Hepatocyte (in vitro differentiated cells): ENCODE measurements around the gene RETN. TPM values are rescaled to one million over a fixed set of nuclear protein-coding genes. Genes with fewer than 3 reads are reported as not detected.

ENCODE experiments used
- DNase-seq: peaks from one replicate; pipeline ENCODE4 v3.0.0-alpha.2; 2016; ENCODE audit warnings: low spot score
- H2AFZ ChIP-seq: fragments of 200-600 bp; sonication (generic); 2 replicates; pipeline ENCODE4 v1.6.0; 2016; ENCODE audit warnings: antibody characterized with exemption, mild to moderate bottlenecking
- H3K27ac ChIP-seq: fragments of 200-600 bp; sonication (generic); 2 replicates; pipeline ENCODE4 v1.5.1; 2016; ENCODE audit warnings: mild to moderate bottlenecking
- H3K27me3 ChIP-seq: fragments of 200-600 bp; sonication (generic); 2 replicates; pipeline ENCODE4 v1.6.1; 2016
- H3K36me3 ChIP-seq: fragments of 200-600 bp; sonication (generic); replicated peaks from 2 replicates; pipeline ENCODE4 v1.5.1; 2016; ENCODE audit warnings: low read depth; ENCODE audit not compliant: insufficient read depth
- H3K4me1 ChIP-seq: fragments of 200-600 bp; sonication (generic); 2 replicates; pipeline ENCODE4 v1.5.1; 2016; ENCODE audit warnings: mild to moderate bottlenecking, moderate library complexity; ENCODE audit not compliant: insufficient read depth
- H3K4me2 ChIP-seq: fragments of 200-600 bp; sonication (generic); 2 replicates; pipeline ENCODE4 v1.6.0; 2016
- H3K4me3 ChIP-seq: fragments of 200-600 bp; sonication (generic); 2 replicates; pipeline ENCODE4 v1.5.1; 2016; ENCODE audit warnings: mild to moderate bottlenecking
- H3K79me2 ChIP-seq: fragments of 200-600 bp; sonication (generic); 2 replicates; pipeline ENCODE4 v1.6.0; 2017; ENCODE audit warnings: mild to moderate bottlenecking
- H3K9me2 ChIP-seq: fragments of 200-600 bp; sonication (generic); replicated peaks from 2 replicates; pipeline ENCODE4 v1.6.0; 2017; ENCODE audit warnings: mild to moderate bottlenecking; ENCODE audit not compliant: insufficient read depth
- H3K9me3 ChIP-seq: fragments of 200-600 bp; sonication (generic); 2 replicates; pipeline ENCODE4 v1.5.1; 2016; ENCODE audit warnings: low read depth, mild to moderate bottlenecking
- H4K20me1 ChIP-seq: fragments of 200-600 bp; sonication (generic); 2 replicates; pipeline ENCODE4 v1.6.0; 2016; ENCODE audit warnings: mild to moderate bottlenecking; ENCODE audit not compliant: insufficient read depth, poor library complexity, severe bottlenecking
- EZH2 ChIP-seq: fragments of 200-600 bp; sonication (generic); IDR thresholded peaks from 2 replicates; pipeline ENCODE4 v1.6.1; 2016; ENCODE audit warnings: antibody characterized with exemption, mild to moderate bottlenecking, borderline replicate concordance
- EZH2phosphoT487 ChIP-seq: fragments of 200-600 bp; sonication (generic); IDR thresholded peaks from one replicate; pipeline ENCODE4 v1.6.1; 2018; ENCODE audit warnings: antibody characterized with exemption, mild to moderate bottlenecking, low read depth, moderate library complexity; ENCODE audit not compliant: unreplicated experiment, severe bottlenecking
- WGBS: methylation state at CpG from one replicate; pipeline ENCODE4 v1.1.6; 2016; ENCODE audit warnings: low lambda C conversion rate; ENCODE audit errors: missing lambda C conversion rate; 5-methylcytosine and 5-hydroxymethylcytosine counted together
- polyA plus RNA-seq: library from polyadenylated mRNA; unstranded; fragments of >200 nt; fragmentation: Nextera tagmentation; extraction: Ambion mirVana; gene quantifications from 2 replicates; pipeline ENCODE4 v1.2.1, GENCODE V29; 2016
- total RNA-seq: library from RNA; depleted of rRNA; stranded (reverse); fragments of >200 nt; gene quantifications from 2 replicates; pipeline ENCODE4 v1.2.3, GENCODE V29; 2014
- TF ChIP-seq, protein P1 (sequence below): fragments of 200-600 bp; sonication (generic); IDR thresholded peaks from 2 replicates; pipeline ENCODE4 v1.5.1; 2016; ENCODE audit warnings: antibody characterized with exemption, mild to moderate bottlenecking; ENCODE audit not compliant: poor library complexity

Gene RETN
- total and polyA plus RNA-seq, 2 experiments from 2014 or later = 0.74 TPM; not detected in 1

DNA sequence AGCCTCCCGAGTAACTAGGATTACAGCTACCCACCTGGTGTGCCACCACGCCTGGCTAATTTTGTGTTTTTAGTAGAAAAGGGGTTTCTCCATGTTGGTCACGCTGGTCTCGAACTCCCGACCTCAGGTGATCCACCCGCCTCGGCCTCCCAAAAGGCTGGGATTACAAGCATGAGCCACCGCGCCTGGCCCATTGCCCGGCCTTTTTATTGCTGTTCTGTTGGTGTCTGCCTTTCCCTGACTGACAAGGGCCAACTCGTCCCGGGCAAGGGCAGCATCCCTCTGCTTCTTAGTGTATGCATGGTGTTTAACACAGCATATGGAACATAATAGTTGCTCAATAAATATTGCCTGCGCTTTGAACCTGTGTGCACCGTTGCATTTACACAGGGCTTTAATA is 6.2 kb upstream of the RETN start:
- 86% methylated on average over 14 of the region's 14 CpGs for WGBS
- TF ChIP-seq EZH2phosphoT487 (no peak), EZH2 (no peak)
- no peak overlapping the region for H2AFZ ChIP-seq

DNA sequence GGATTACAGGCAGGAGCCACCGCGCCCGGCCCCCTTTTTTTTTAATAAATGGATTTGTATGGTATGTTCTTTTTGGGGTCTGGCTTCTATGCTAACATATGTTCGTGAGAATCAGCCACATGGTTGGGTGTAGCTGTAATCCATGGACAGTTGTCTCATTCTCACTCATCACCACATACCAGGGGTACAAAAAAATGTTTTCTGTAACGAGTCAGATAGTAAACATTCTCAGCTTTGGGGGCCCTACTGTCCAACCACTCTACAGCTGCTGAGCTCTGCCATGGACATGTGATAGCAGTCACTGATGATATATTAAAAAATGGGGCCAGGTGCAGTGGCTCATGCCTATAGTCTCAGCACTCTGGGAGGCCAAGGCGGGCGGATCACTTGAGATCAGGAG is 5.1 kb upstream of the RETN start:
- no peak overlapping the region for H3K4me3 ChIP-seq
- no peaks in the 10 kb centered on the region for H4K20me1 ChIP-seq
- TF ChIP-seq EZH2 (no peak), EZH2phosphoT487 (no peak)
- TF ChIP-seq, protein P1, sequence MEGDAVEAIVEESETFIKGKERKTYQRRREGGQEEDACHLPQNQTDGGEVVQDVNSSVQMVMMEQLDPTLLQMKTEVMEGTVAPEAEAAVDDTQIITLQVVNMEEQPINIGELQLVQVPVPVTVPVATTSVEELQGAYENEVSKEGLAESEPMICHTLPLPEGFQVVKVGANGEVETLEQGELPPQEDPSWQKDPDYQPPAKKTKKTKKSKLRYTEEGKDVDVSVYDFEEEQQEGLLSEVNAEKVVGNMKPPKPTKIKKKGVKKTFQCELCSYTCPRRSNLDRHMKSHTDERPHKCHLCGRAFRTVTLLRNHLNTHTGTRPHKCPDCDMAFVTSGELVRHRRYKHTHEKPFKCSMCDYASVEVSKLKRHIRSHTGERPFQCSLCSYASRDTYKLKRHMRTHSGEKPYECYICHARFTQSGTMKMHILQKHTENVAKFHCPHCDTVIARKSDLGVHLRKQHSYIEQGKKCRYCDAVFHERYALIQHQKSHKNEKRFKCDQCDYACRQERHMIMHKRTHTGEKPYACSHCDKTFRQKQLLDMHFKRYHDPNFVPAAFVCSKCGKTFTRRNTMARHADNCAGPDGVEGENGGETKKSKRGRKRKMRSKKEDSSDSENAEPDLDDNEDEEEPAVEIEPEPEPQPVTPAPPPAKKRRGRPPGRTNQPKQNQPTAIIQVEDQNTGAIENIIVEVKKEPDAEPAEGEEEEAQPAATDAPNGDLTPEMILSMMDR = no peak
- H3K27ac ChIP-seq = no peak overlapping the region
- no peak for DNase-seq
- H3K79me2 ChIP-seq = no peaks in the 10 kb centered on the region
- no peaks in the 10 kb centered on the region for H3K36me3 ChIP-seq
- no peak overlapping the region for H2AFZ ChIP-seq
- 86% methylated on average over 7 of the region's 7 CpGs for WGBS
- H3K9me3 ChIP-seq = no peaks in the 10 kb centered on the region
- H3K27me3 ChIP-seq = peaks cover 6% of the 10 kb centered on the region
- no peaks in the 10 kb centered on the region for H3K9me2 ChIP-seq
- H3K4me1 ChIP-seq = no peaks in the 10 kb centered on the region
- H3K4me2 ChIP-seq = no peak overlapping the region

More for the DNA sequence above, 6.2 kb upstream of the RETN start:
- no peak overlapping the region for H3K4me2 ChIP-seq
- H3K27ac ChIP-seq = no peak overlapping the region
- H3K9me2 ChIP-seq = no peaks in the 10 kb centered on the region
- H4K20me1 ChIP-seq = no peaks in the 10 kb centered on the region
- H3K79me2 ChIP-seq = no peaks in the 10 kb centered on the region
- H3K4me3 ChIP-seq = no peak overlapping the region
- no peaks in the 10 kb centered on the region for H3K36me3 ChIP-seq
- H3K9me3 ChIP-seq = no peaks in the 10 kb centered on the region
- H3K27me3 ChIP-seq = no peaks in the 10 kb centered on the region
- no peak for DNase-seq
- no peaks in the 10 kb centered on the region for H3K4me1 ChIP-seq

DNA sequence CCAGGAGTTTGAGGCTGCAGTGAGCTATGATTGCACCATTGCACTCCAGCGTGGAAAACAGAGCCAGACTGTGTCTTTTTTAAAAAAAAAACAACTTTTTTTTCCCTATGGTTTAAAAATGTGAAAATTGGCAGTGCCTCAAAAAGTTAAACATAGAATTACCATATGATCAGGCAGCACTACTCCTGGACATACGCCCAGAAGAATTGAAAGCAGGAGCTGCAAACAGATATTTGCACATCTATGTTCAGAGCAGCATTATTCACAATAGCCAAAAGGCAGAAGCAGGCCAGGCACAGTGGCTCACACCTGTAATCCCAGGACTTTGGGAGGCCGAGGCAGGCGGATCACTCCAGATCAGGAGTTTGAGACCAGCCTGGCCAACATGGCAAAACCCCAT is 3.8 kb upstream of the RETN start:
- Histone ChIP-seq H3K9me2 (no peaks in the 10 kb centered on the region), H3K4me2 (no peak overlapping the region), H3K79me2 (no peaks in the 10 kb centered on the region), H3K4me3 (no peak overlapping the region), H3K27me3 (peaks cover 18% of the 10 kb centered on the region), H3K4me1 (no peaks in the 10 kb centered on the region), H4K20me1 (no peaks in the 10 kb centered on the region), H3K36me3 (no peaks in the 10 kb centered on the region), H2AFZ (no peak overlapping the region), H3K27ac (no peak overlapping the region), H3K9me3 (no peaks in the 10 kb centered on the region)
- WGBS = 78% methylated on average over 4 of the region's 4 CpGs
- TF ChIP-seq EZH2 (no peak), EZH2phosphoT487 (no peak)
- TF ChIP-seq, protein P1 = no peak
- no peak for DNase-seq

DNA sequence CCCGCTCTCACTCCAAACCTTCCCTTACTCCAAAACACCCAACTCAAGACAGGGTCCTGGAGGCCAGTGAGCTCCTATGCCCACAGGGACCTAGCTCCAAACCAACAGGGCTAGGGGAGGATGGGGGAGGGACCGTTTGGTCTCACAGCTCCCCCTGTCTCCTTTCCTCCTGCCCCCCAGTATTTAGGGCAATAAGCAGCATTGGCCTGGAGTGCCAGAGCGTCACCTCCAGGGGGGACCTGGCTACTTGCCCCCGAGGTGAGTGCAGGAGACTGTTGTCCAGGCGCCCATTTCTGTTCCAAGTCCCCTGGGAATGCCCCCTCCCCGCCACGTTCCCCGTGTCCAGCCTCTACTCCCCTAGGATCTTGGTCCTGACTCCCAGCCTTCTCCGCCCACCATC is 792 bp downstream of the RETN start:
- peaks cover 42% of the 10 kb centered on the region for H3K27me3 ChIP-seq
- H3K4me3 ChIP-seq = no peak overlapping the region
- H3K4me2 ChIP-seq = peak overlapping the region; percentile 71
- TF ChIP-seq EZH2phosphoT487 (no peak), EZH2 (no peak)
- TF ChIP-seq, protein P1 = no peak
- no peak overlapping the region for H2AFZ ChIP-seq
- no peaks in the 10 kb centered on the region for H3K9me3 ChIP-seq
- no peak for DNase-seq
- H3K36me3 ChIP-seq = no peaks in the 10 kb centered on the region
- H3K27ac ChIP-seq = no peak overlapping the region
- no peaks in the 10 kb centered on the region for H3K9me2 ChIP-seq
- no peaks in the 10 kb centered on the region for H4K20me1 ChIP-seq
- 38% methylated on average over 6 of the region's 9 CpGs for WGBS
- no peaks in the 10 kb centered on the region for H3K79me2 ChIP-seq
- H3K4me1 ChIP-seq = no peaks in the 10 kb centered on the region
